Urinary bladder (tissue), 4 donors: ENCODE results near the gene LRWD1. TPM values are rescaled to one million over a fixed set of nuclear protein-coding genes. Genes with fewer than 3 reads are reported as not detected.
"Not testable (repeated sequence)": the region's sequence is repeated elsewhere in the genome, so short reads cannot be mapped to it uniquely, and the experiment has no call there.

Experiments used
- DNase-seq: peaks from one replicate; pipeline ENCODE4 v3.0.0-alpha.2; 2015; ENCODE audit errors: extremely low spot score
- H3K27ac ChIP-seq: one replicate; pipeline ENCODE4 v1.5.1; 2013; ENCODE audit warnings: low read depth, mild to moderate bottlenecking, moderate library complexity
- H3K36me3 ChIP-seq: one replicate; pipeline ENCODE4 v1.6.1; 2013; ENCODE audit warnings: mild to moderate bottlenecking, moderate library complexity; ENCODE audit not compliant: insufficient read depth
- H3K4me1 ChIP-seq: one replicate; pipeline ENCODE4 v1.6.1; 2013; ENCODE audit warnings: mild to moderate bottlenecking, moderate library complexity; ENCODE audit not compliant: insufficient read depth
- H3K4me3 ChIP-seq: one replicate; pipeline ENCODE4 v1.5.1; 2013; ENCODE audit warnings: low read depth, low read length
- WGBS: extraction: QIAGEN DNeasy Blood & Tissue Kit; methylation state at CpG from one replicate; pipeline ENCODE4 v1.1.7; 2013; 5-methylcytosine and 5-hydroxymethylcytosine counted together
- polyA plus RNA-seq: library from polyadenylated mRNA; stranded (reverse); fragments of 200-250 nt; gene quantifications from one replicate; pipeline ENCODE4 v1.2.3, GENCODE V29; 2013
- total RNA-seq: library from RNA; depleted of rRNA; stranded (reverse); fragments of >200 nt; gene quantifications from one replicate; pipeline ENCODE4 v1.2.3, GENCODE V29; 2014
- donor health status: healthy with polysubstance abuse.
- donor health status: healthy.

LRWD1 gene
- total and polyA plus RNA-seq, 2 donors, result 8.6 to 17.5 TPM

GRCh38 chr7:102467581-102468477 is 3.0 kb downstream of the LRWD1 start:
- no peak for DNase-seq
- H3K27ac ChIP-seq, result no peak overlapping the region
- H3K4me3 ChIP-seq, result no peak overlapping the region
- 92% methylated on average over 24 of the region's 24 CpGs for WGBS
- H3K36me3 ChIP-seq, result no peaks in the 10 kb centered on the region
- H3K4me1 ChIP-seq, result no peaks in the 10 kb centered on the region

DNA sequence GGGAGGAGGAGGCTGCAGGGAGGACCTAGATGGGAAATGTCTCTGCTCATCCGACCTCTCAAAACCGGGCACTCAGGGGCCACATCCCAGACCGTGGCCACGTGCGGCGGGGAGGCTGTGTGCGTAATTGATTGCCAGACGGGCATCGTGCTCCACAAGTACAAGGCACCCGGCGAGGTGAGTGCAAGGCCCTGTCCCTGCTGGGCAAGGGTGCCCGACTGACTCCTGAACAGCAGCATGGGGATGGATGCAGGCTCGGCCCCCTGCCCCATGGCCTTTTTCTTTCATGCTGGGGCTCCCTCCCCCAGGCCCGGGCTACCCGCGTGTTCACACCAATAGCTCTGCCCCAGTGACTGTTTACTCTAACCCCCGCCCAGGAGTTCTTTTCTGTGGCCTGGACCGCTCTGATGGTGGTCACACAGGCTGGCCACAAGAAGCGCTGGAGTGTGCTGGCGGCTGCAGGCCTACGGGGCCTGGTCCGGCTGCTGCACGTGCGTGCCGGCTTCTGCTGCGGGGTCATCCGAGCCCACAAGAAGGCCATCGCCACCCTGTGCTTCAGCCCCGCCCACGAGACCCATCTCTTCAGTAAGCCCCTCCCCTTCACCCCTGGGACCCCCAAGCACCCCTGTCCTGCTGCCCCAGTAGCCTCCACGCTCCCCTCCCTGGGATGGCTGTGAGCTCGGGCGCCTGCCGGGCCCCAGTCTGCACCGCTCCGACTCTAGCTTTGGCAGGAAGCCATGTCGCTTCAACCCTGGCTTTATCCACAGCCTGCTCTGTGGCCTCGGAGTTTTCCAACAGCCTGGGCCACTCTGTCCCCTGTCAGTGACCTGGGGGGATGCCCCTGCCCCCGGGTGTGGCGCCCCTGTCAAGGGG is 3.9 kb downstream of the LRWD1 start:
- Histone ChIP-seq H3K4me3 (no peak overlapping the region), H3K4me1 (no peaks in the 10 kb centered on the region), H3K27ac (no peak overlapping the region), H3K36me3 (no peaks in the 10 kb centered on the region)
- DNase-seq, result no peak
- 89% methylated on average over 40 of the region's 40 CpGs for WGBS

DNA sequence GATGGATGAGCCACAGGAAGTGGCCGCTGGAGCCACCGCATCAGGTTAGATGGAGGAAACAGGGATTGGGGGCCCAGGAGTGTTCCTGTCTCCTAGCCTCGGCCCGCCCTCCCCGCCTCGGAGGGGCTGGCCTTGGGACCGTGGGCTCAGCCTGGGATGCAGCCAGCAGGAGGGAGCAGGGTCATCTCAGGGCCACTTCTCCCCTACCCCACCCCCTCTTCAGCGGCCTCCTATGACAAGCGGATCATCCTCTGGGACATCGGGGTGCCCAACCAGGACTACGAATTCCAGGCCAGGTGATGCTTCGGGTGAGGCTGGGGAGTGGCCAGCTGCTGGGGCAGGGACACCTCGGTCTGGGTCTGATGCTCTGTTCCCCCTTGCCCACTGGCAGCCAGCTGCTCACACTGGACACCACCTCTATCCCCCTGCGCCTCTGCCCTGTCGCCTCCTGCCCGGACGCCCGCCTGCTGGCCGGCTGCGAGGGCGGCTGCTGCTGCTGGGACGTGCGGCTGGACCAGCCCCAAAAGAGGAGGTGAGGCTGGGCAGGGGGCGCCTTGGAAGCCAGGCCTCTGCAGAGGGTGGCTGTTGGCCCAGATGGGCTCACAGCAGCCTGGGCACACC is 4.7 kb downstream of the LRWD1 start:
- Histone ChIP-seq H3K4me1 (no peaks in the 10 kb centered on the region), H3K4me3 (no peak overlapping the region), H3K27ac (no peak overlapping the region), H3K36me3 (no peaks in the 10 kb centered on the region)
- no peak for DNase-seq
- 90% methylated on average over 24 of the region's 24 CpGs for WGBS

GRCh38 chr7:102469972-102470825 is 5.4 kb downstream of the LRWD1 start:
- WGBS, result 87% methylated on average over 20 of the region's 20 CpGs

GRCh38 chr7:102471791-102472125 is 7.0 kb downstream of the LRWD1 start:
- H3K36me3 ChIP-seq, result no peaks in the 10 kb centered on the region
- no peak overlapping the region for H3K27ac ChIP-seq
- WGBS, result 82% methylated on average over 6 of the region's 6 CpGs
- no peak overlapping the region for H3K4me3 ChIP-seq
- DNase-seq, result no peak
- H3K4me1 ChIP-seq, result no peaks in the 10 kb centered on the region

More at GRCh38 chr7:102469972-102470825, 5.4 kb downstream of the LRWD1 start:
- no peak for DNase-seq
- H3K4me1 ChIP-seq, result no peaks in the 10 kb centered on the region
- H3K36me3 ChIP-seq, result no peaks in the 10 kb centered on the region
- no peak overlapping the region for H3K27ac ChIP-seq
- H3K4me3 ChIP-seq, result no peak overlapping the region

DNA sequence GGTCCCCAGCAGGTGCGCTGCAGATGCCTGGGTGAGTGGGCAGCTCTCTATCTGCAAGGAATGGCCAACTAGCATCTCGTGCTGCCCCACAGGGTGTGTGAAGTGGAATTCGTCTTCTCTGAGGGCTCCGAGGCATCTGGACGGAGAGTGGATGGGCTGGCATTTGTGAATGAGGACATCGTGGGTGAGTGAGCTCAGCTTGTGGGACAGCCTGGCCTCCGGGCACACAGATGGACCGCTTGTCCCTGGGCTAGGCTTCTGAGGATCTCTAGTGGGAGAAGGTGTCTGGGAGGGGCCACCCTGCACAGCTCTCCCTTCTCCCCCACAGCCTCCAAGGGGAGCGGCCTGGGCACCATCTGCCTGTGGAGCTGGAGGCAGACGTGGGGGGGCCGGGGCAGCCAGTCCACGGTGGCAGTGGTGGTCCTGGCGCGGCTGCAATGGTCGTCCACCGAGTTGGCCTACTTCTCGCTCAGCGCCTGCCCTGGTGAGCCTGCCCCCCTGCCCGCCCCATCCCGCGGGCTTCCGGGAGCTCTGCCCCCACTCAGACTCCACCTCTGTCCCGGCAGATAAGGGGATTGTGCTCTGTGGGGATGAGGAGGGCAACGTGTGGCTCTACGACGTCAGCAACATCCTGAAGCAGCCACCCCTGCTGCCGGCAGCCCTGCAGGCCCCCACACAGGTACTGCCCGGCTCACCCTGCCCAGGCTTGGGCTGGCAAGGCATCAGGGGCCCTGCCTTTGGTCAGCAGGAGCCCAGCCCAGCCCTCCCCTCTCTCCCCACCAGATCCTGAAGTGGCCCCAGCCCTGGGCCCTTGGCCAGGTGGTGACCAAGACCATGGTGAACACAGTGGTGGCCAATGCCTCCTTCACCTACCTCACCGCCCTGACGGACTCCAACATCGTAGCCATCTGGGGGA is 7.6 kb downstream of the LRWD1 start:
- DNase-seq, result no peak
- 71% methylated on average over 31 of the region's 31 CpGs for WGBS
- no peaks in the 10 kb centered on the region for H3K36me3 ChIP-seq
- no peaks in the 10 kb centered on the region for H3K4me1 ChIP-seq
- H3K4me3 ChIP-seq, result no peak overlapping the region
- H3K27ac ChIP-seq, result no peak overlapping the region

GRCh38 chr7:102473271-102473991 is 8.6 kb downstream of the LRWD1 start:
- no peak for DNase-seq

GRCh38 chr7:102474116-102474515 is 9.3 kb downstream of the LRWD1 start:
- DNase-seq, H3K27ac ChIP-seq, H3K4me1 ChIP-seq, H3K36me3 ChIP-seq, H3K4me3 ChIP-seq: not testable (repeated sequence)
- 80% methylated on average over 13 of the region's 14 CpGs for WGBS

More at GRCh38 chr7:102473271-102473991, 8.6 kb downstream of the LRWD1 start:
- H3K27ac ChIP-seq, result no peak overlapping the region
- no peak overlapping the region for H3K4me3 ChIP-seq
- no peaks in the 10 kb centered on the region for H3K36me3 ChIP-seq
- 77% methylated on average over 23 of the region's 23 CpGs for WGBS
- no peaks in the 10 kb centered on the region for H3K4me1 ChIP-seq

- not testable (repeated sequence) for DNase-seq, H3K27ac ChIP-seq, H3K36me3 ChIP-seq, H3K4me1 ChIP-seq, H3K4me3 ChIP-seq
- 64% methylated on average over 10 of the region's 19 CpGs for WGBS
These were observed 10.1 kb downstream of the LRWD1 start for GRCh38 chr7:102474736-102475435.

DNA sequence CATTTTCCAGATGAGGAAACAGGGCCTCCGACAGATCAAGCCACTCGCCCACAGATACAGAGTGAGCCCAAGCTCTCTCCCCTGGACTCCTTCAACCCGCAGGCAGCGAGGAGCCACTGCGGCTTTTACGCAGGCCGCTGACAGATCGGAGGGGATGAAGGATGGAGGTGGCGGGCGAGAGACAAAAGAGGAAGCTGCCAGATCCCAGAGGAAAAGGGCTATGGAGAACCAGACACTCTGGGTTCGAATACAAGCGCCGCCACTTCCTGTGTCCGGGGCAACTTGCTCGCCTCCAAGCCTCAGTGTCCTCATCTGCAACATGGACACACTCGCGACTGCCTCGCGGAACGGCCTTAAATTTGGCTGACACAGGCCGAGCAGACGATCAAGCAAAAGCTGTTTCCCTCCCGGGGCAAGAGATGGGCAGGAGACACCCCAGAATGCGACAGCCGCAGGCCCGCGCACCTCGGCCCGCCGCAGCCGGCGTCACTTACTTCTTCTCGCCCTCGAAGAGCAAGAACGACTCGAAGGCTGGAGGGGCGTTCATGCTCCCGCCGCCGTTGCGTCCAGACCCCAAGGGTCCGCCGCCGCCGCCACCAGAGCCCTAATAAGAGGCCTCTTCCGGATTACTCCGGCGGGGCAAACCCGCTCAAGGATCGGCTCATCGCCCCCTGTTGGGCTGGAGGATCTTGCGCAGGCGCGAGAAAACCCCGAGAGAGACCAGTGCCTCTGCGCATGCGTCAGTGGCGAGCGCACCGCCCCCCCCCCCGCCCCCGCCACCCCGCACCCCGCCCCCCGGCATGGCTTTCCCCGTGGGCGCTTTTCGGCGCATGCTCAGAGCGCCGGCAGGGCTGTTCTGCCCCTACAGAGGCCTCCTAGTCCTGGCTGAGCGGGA is 13.8 kb downstream of the LRWD1 start, which contains the start of gene POLR2J:
Gene POLR2J (minus strand): TSS at position 609 of the 895 bp plus-strand sequence. CDS start 62 bp downstream, at position 547.
- not testable (repeated sequence) for H3K27ac ChIP-seq, H3K4me3 ChIP-seq

More for the DNA sequence above, 13.8 kb downstream of the LRWD1 start, which contains the start of gene POLR2J:
- not testable (repeated sequence) for H3K4me1 ChIP-seq, H3K36me3 ChIP-seq
- 0% methylated on average over 57 of the region's 72 CpGs for WGBS
- peak; percentile 72 for DNase-seq
